ENCODE measurements around the gene EPHB2.

Gene EPHB2

GRCh38 chr1:22810378-22810777, 99.7 kb downstream of the EPHB2 start:
- H3K27ac ChIP-seq: no peak overlapping the region
- no peaks in the 10 kb centered on the region for H3K36me3 ChIP-seq
- no peak for TF ChIP-seq CTCF (IDR thresholded peaks at IDR 0.05; ENCODE audit: low read depth, low read length)
- H3K9me3 ChIP-seq (ENCODE audit: severe bottlenecking): no peaks in the 10 kb centered on the region
- H3K4me3 ChIP-seq (ENCODE audit: low read depth, low read length): no peak overlapping the region
- no peaks in the 10 kb centered on the region for H3K27me3 ChIP-seq (ENCODE audit: insufficient read depth, low read depth, severe bottlenecking)
- no peak for DNase-seq

GRCh38 chr1:22812092-22812880, 101.6 kb downstream of the EPHB2 start:
- no peaks in the 10 kb centered on the region for H3K27me3 ChIP-seq (ENCODE audit: insufficient read depth, low read depth, severe bottlenecking)
- DNase-seq: no peak

GRCh38 chr1:22812993-22813790, 102.6 kb downstream of the EPHB2 start:
- no peak for TF ChIP-seq CTCF (IDR thresholded peaks at IDR 0.05; ENCODE audit: low read depth, low read length)
- no peaks in the 10 kb centered on the region for H3K9me3 ChIP-seq (ENCODE audit: severe bottlenecking)
- no peak for DNase-seq
- H3K27me3 ChIP-seq (ENCODE audit: insufficient read depth, low read depth, severe bottlenecking): no peaks in the 10 kb centered on the region
- no peak overlapping the region for H3K27ac ChIP-seq
- no peaks in the 10 kb centered on the region for H3K36me3 ChIP-seq
- H3K4me3 ChIP-seq (ENCODE audit: low read depth, low read length): no peak overlapping the region

More at GRCh38 chr1:22812092-22812880, 101.6 kb downstream of the EPHB2 start:
- Histone ChIP-seq H3K9me3 (ENCODE audit: severe bottlenecking) (no peaks in the 10 kb centered on the region), H3K4me3 (ENCODE audit: low read depth, low read length) (no peak overlapping the region), H3K27ac (no peak overlapping the region), H3K36me3 (no peaks in the 10 kb centered on the region)
- TF ChIP-seq CTCF (IDR thresholded peaks at IDR 0.05; ENCODE audit: low read depth, low read length): no peak

- H3K9me3 ChIP-seq (ENCODE audit: severe bottlenecking): no peaks in the 10 kb centered on the region
- no peak for TF ChIP-seq CTCF (IDR thresholded peaks at IDR 0.05; ENCODE audit: low read depth, low read length)
- H3K4me3 ChIP-seq (ENCODE audit: low read depth, low read length): no peak overlapping the region
- DNase-seq: no peak
- no peaks in the 10 kb centered on the region for H3K27me3 ChIP-seq (ENCODE audit: insufficient read depth, low read depth, severe bottlenecking)
- no peaks in the 10 kb centered on the region for H3K36me3 ChIP-seq
- no peak overlapping the region for H3K27ac ChIP-seq
These were observed 103.8 kb downstream of the EPHB2 start for GRCh38 chr1:22814176-22815042.

- Histone ChIP-seq H3K27me3 (ENCODE audit: insufficient read depth, low read depth, severe bottlenecking) (no peaks in the 10 kb centered on the region), H3K27ac (no peak overlapping the region), H3K9me3 (ENCODE audit: severe bottlenecking) (no peaks in the 10 kb centered on the region), H3K36me3 (no peaks in the 10 kb centered on the region), H3K4me3 (ENCODE audit: low read depth, low read length) (no peak overlapping the region)
- no peak for TF ChIP-seq CTCF (IDR thresholded peaks at IDR 0.05; ENCODE audit: low read depth, low read length)
- no peak for DNase-seq
These were observed 104.4 kb downstream of the EPHB2 start for GRCh38 chr1:22815043-22815365.
